Gastrocnemius medialis (tissue), 4 donors: ENCODE results near the gene ANKRD49.

Source experiments
- CTCF ChIP-seq, 5 experiments: fragments of 450-650 bp in 3 of 5; fragments of 200-600 bp in 2 of 5; sonication (generic) in 2 of 5; IDR thresholded peaks in 4 of 5; conservative IDR thresholded peaks in 1 of 5; 1 replicate in 4 of 5; 2 replicates in 1 of 5; pipeline ENCODE4 v1.5.1; 2016 to 2019; ENCODE audit warnings: antibody characterized with exemption in 5 of 5, mild to moderate bottlenecking in 3 of 5, moderate library complexity in 3 of 5
- POLR2A ChIP-seq, 2 donors: fragments of 450-650 bp; IDR thresholded peaks; one replicate each; pipeline ENCODE4 v1.6.1; 2017; ENCODE audit warnings: antibody characterized with exemption in 2 of 2, mild to moderate bottlenecking in 2 of 2, moderate library complexity in 2 of 2

DNA sequence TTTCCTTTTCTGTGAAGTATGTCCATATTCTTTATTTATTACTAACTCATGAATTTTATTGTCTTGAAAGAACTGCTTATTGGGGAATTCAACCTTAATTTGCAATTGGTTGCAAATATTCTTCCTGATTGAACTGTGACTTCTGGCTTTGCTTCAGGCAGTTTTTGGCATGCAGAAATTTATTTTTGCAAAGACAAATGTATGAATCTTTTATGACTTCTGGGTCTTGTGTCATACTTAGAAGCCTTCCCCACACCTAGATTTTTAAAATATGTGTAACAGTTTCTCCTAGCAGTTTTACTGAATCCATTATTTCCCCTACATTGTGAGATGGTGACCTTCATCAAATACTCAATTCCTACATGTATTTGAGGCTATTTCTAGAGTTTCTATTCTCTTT is 12.4 kb upstream of the ANKRD49 start:
- no peak for TF ChIP-seq CTCF (IDR thresholded peaks at IDR 0.05 in 4 of 5, conservative IDR thresholded peaks at IDR 0.05 in 1 of 5)
- no peak for TF ChIP-seq POLR2A (IDR thresholded peaks at IDR 0.05)
